GM19035 (cell line): Measurements from ENCODE around the gene ARSB.
A peak's percentile ranks its signal among the peaks of the same experiment; 100 is the strongest.
"Not testable (repeated sequence)": the region's sequence is repeated elsewhere in the genome, so short reads cannot be mapped to it uniquely, and the experiment has no call there.

Experiments used
- ATAC-seq: cut with Tn5 transposase; IDR thresholded peaks from one replicate; pipeline ENCODE4 v1.9.1; 2021; ENCODE audit not compliant: unreplicated experiment

ARSB gene

GRCh38 chr5:78758169-78758839, 226.8 kb downstream of the ARSB start:
- peak; percentile 81 for ATAC-seq

- peak; percentile 36 for ATAC-seq
Measured at GRCh38 chr5:78757269-78758053, 227.6 kb downstream of the ARSB start.

GRCh38 chr5:78756858-78757257, 228.3 kb downstream of the ARSB start:
- ATAC-seq: no peak

GRCh38 chr5:78755822-78756429, 229.2 kb downstream of the ARSB start:
- ATAC-seq: no peak

GRCh38 chr5:78754655-78755054, 230.5 kb downstream of the ARSB start:
- ATAC-seq: no peak

GRCh38 chr5:78753093-78753531, 232.0 kb downstream of the ARSB start:
- ATAC-seq: no peak

GRCh38 chr5:78751872-78752271, 233.2 kb downstream of the ARSB start:
- ATAC-seq: no peak

GRCh38 chr5:78750281-78750680, 234.8 kb downstream of the ARSB start:
- no peak for ATAC-seq

GRCh38 chr5:78747705-78748359, 237.3 kb downstream of the ARSB start:
- no peak for ATAC-seq

GRCh38 chr5:78747055-78747454, 238.1 kb downstream of the ARSB start:
- ATAC-seq: no peak

- no peak for ATAC-seq
Measured at GRCh38 chr5:78746021-78746770, 238.9 kb downstream of the ARSB start.

- ATAC-seq: no peak
Measured at GRCh38 chr5:78744951-78745534, 240.1 kb downstream of the ARSB start.

- ATAC-seq: no peak
Measured at GRCh38 chr5:78741019-78741418, 244.1 kb downstream of the ARSB start.

- ATAC-seq: no peak
Measured at GRCh38 chr5:78738693-78739300, 246.3 kb downstream of the ARSB start.

GRCh38 chr5:78738104-78738503, 247.0 kb downstream of the ARSB start:
- no peak for ATAC-seq

GRCh38 chr5:78735834-78736463, 249.2 kb downstream of the ARSB start:
- ATAC-seq: no peak

GRCh38 chr5:78734950-78735349, 250.2 kb downstream of the ARSB start:
- no peak for ATAC-seq

GRCh38 chr5:78734094-78734845, 250.8 kb downstream of the ARSB start:
- no peak for ATAC-seq

GRCh38 chr5:78732721-78733120, 252.4 kb downstream of the ARSB start:
- not testable (repeated sequence) for ATAC-seq
